22Rv1 (cell line): ENCODE data around the gene KCNH8.

Experiments
- ZFX ChIP-seq: fragments of 450-650 bp; IDR thresholded peaks from 2 replicates; pipeline ENCODE4 v1.6.1; 2017; ENCODE audit warnings: antibody characterized with exemption, borderline replicate concordance
- TF ChIP-seq, protein P1 (sequence below): fragments of 450-650 bp; IDR thresholded peaks from 2 replicates; pipeline ENCODE4 v1.5.1; 2017; ENCODE audit warnings: mild to moderate bottlenecking

DNA sequence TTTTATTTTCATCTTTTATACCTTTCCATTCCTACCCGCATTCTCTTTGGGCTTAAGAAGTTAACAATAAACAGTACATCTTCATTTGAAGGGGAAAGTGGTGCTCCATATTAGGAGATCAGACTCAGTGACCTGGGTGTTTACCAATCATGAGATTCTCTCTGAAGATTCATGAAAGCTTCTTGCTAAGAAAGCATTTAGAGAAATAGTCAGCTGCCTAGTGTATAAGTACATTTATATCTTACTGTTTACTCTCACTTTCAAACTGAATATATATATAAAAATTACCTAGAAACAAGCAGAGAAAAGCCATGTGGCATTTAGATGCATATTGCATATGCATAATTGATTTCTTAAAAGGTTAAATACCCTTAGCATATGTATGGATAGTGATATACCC lies 100.5 kb downstream of the KCNH8 start:
- TF ChIP-seq, protein P1, sequence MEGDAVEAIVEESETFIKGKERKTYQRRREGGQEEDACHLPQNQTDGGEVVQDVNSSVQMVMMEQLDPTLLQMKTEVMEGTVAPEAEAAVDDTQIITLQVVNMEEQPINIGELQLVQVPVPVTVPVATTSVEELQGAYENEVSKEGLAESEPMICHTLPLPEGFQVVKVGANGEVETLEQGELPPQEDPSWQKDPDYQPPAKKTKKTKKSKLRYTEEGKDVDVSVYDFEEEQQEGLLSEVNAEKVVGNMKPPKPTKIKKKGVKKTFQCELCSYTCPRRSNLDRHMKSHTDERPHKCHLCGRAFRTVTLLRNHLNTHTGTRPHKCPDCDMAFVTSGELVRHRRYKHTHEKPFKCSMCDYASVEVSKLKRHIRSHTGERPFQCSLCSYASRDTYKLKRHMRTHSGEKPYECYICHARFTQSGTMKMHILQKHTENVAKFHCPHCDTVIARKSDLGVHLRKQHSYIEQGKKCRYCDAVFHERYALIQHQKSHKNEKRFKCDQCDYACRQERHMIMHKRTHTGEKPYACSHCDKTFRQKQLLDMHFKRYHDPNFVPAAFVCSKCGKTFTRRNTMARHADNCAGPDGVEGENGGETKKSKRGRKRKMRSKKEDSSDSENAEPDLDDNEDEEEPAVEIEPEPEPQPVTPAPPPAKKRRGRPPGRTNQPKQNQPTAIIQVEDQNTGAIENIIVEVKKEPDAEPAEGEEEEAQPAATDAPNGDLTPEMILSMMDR: no peak
- no peak for TF ChIP-seq ZFX
